HCT116 (cell line): ENCODE measurements around the gene APOL4. TPM values are rescaled to one million over a fixed set of nuclear protein-coding genes. Genes with fewer than 3 reads are reported as not detected.

Experiments used
- ATAC-seq: fragments of 200-7000 bp; cut with Tn5 transposase; 2 replicates; pipeline ENCODE4 v1.9.1; 2020; ENCODE audit warnings: mild to moderate bottlenecking, moderate library complexity
- BruUV-seq: library from RNA; stranded (reverse); fragments of 400-500 nt; replicated peaks from 2 replicates; lab custom pipeline; 2021; lab: Mats Ljungman, UMichigan
- CTCF ChIA-PET: fragments of 300-600 bp; sonication (Branson Sonifier 250); formaldehyde crosslinking; loops from one replicate; lab custom pipeline; 2021; ENCODE audit warnings: antibody characterized with exemption; lab: Charles Lee
- POLR2A ChIA-PET: fragments of 300-600, 350-600 bp; sonication (Branson Sonifier 250); formaldehyde crosslinking; loops from one replicate; lab custom pipeline; 2021; ENCODE audit warnings: antibody characterized with exemption; lab: Charles Lee
- RAD21 ChIA-PET, 2 experiments: fragments of 300-600 bp; sonication (Branson Sonifier 250); formaldehyde crosslinking; loops; one replicate each; lab custom pipeline; 2023; ENCODE audit warnings: low total read pairs in 2 of 2; ENCODE audit not compliant: uncharacterized antibody in 2 of 2, unreplicated experiment in 2 of 2, low non-redundant PET in 1 of 2; lab: Charles Lee
- DNase-seq: peaks from one replicate; pipeline ENCODE4 v3.0.0-alpha.2; 2010; ENCODE audit warnings: low read depth, low spot score
- H2AFZ ChIP-seq: fragments of 200-600 bp; shearing (Covaris generic), sonication (generic); 2 replicates; pipeline ENCODE4 v1.6.1; 2017; ENCODE audit warnings: low read depth, mixed run types, mixed read lengths, antibody characterized with exemption, low read length; ENCODE audit not compliant: poor library complexity, severe bottlenecking
- H3K27ac ChIP-seq: 2 replicates; pipeline ENCODE4 v1.5.1; 2012; ENCODE audit warnings: low read depth, low read length
- H3K27me3 ChIP-seq: fragments of 200-600 bp; sonication (generic); 2 replicates; pipeline ENCODE4 v1.6.1; 2016; ENCODE audit warnings: mixed run types, low read length, mixed read lengths; ENCODE audit not compliant: insufficient read depth
- H3K36me3 ChIP-seq, 2 experiments: fragments of 200-500 bp in 1 of 2; fragments of 200-600 bp in 1 of 2; sonication (Bioruptor generic) in 1 of 2; sonication (generic) in 1 of 2; 2 replicates each; pipeline versions ENCODE4 v1.5.1 to v1.6.1; 2014 to 2016; ENCODE audit warnings: low read length in 2 of 2, inconsistent platforms in 1 of 2, mixed read lengths in 1 of 2, mixed run types in 1 of 2; ENCODE audit not compliant: insufficient read depth in 2 of 2, control insufficient read depth in 1 of 2
- H3K4me1 ChIP-seq, 2 experiments: fragments of 200-600 bp in 1 of 2; sonication (generic) in 1 of 2; 2 replicates each; pipeline versions ENCODE4 v1.5.1 to v1.6.1; 2012 to 2017; ENCODE audit warnings: low read length in 2 of 2, inconsistent platforms in 1 of 2, mild to moderate bottlenecking in 1 of 2, mixed read lengths in 1 of 2, mixed run types in 1 of 2, moderate library complexity in 1 of 2; ENCODE audit not compliant: insufficient read depth in 2 of 2, control insufficient read depth in 1 of 2
- H3K4me2 ChIP-seq: fragments of 200-600 bp; sonication (generic); 2 replicates; pipeline ENCODE4 v1.6.1; 2017; ENCODE audit warnings: mixed run types, low read length, mixed read lengths
- H3K4me3 ChIP-seq, 2 experiments: fragments of 200-600 bp in 1 of 2; sonication (generic) in 1 of 2; replicated peaks in 1 of 2; 2 replicates each; pipeline ENCODE4 v1.5.1; 2011 to 2016; ENCODE audit warnings: low read length in 2 of 2, control low read depth in 1 of 2, low read depth in 1 of 2, mild to moderate bottlenecking in 1 of 2, mixed read lengths in 1 of 2, mixed run types in 1 of 2
- H3K79me2 ChIP-seq: fragments of 200-600 bp; sonication (generic); 2 replicates; pipeline ENCODE4 v1.6.1; 2017; ENCODE audit warnings: mild to moderate bottlenecking, mixed run types, low read length, moderate library complexity, mixed read lengths; ENCODE audit not compliant: insufficient read depth
- H3K9ac ChIP-seq: fragments of 200-600 bp; sonication (generic); 2 replicates; pipeline ENCODE4 v1.6.1; 2016; ENCODE audit warnings: low read length, mixed read lengths
- H3K9me2 ChIP-seq: fragments of 200-600 bp; sonication (generic), shearing (Covaris generic); 2 replicates; pipeline ENCODE4 v1.6.1; 2017; ENCODE audit warnings: mixed run types, mild to moderate bottlenecking, moderate library complexity; ENCODE audit not compliant: insufficient read depth
- H3K9me3 ChIP-seq, 2 experiments: fragments of 200-500 bp in 1 of 2; fragments of 200-600 bp in 1 of 2; sonication (Bioruptor generic) in 1 of 2; sonication (generic) in 1 of 2; 2 replicates each; pipeline ENCODE4 v1.6.1; 2014 to 2017; ENCODE audit warnings: low read length in 2 of 2, mixed read lengths in 2 of 2, inconsistent platforms in 1 of 2, low read depth in 1 of 2, mild to moderate bottlenecking in 1 of 2, mixed run types in 1 of 2, moderate library complexity in 1 of 2; ENCODE audit not compliant: control insufficient read depth in 1 of 2, insufficient read depth in 1 of 2
- H4K20me1 ChIP-seq: fragments of 200-600 bp; sonication (generic), shearing (Covaris generic); 2 replicates; pipeline ENCODE4 v1.6.1; 2017; ENCODE audit warnings: mixed run types, mild to moderate bottlenecking, moderate library complexity; ENCODE audit not compliant: insufficient read depth
- CEBPB ChIP-seq: IDR thresholded peaks from 2 replicates; pipeline ENCODE4 v1.6.1; 2012; ENCODE audit warnings: low read depth
- EGR1 ChIP-seq: IDR thresholded peaks from 2 replicates; pipeline ENCODE4 v1.6.1; 2012; ENCODE audit warnings: low read depth
- FOSL1 ChIP-seq: IDR thresholded peaks from 2 replicates; pipeline ENCODE4 v1.6.1; 2012; ENCODE audit warnings: low read depth
- POLR2A ChIP-seq: IDR thresholded peaks from 2 replicates; pipeline ENCODE4 v1.7.0; 2011; ENCODE audit warnings: borderline replicate concordance; ENCODE audit not compliant: insufficient read depth, insufficient read length; ENCODE audit errors: extremely low read depth
- POLR2AphosphoS5 ChIP-seq: IDR thresholded peaks from 2 replicates; pipeline ENCODE4 v1.6.1; 2011; ENCODE audit warnings: mild to moderate bottlenecking, low read depth, low read length, moderate library complexity
- RAD21 ChIP-seq: IDR thresholded peaks from 2 replicates; pipeline ENCODE4 v1.6.1; 2012; ENCODE audit warnings: low read depth, mild to moderate bottlenecking
- SIN3A ChIP-seq: IDR thresholded peaks from 2 replicates; pipeline ENCODE4 v1.6.1; 2012; ENCODE audit warnings: low read depth
- SRF ChIP-seq: IDR thresholded peaks from 2 replicates; pipeline ENCODE4 v1.6.1; 2012; ENCODE audit warnings: low read depth
- ZFX ChIP-seq: fragments of 450-650 bp; IDR thresholded peaks from 2 replicates; pipeline ENCODE4 v1.6.1; 2017
- ZNF274 ChIP-seq: fragments of 200-500 bp; sonication (Bioruptor generic); IDR thresholded peaks from 2 replicates; pipeline ENCODE4 v1.6.1; 2014; ENCODE audit warnings: mild to moderate bottlenecking, low read depth, low read length, inconsistent platforms
- intact Hi-C: fragments of 100-400 bp; cut with micrococcal nuclease; formaldehyde crosslinking; loops from 2 replicates; pipeline ENCODE4 v1.10.0; 2022
- total RNA-seq: library from RNA; stranded (reverse); gene quantifications from one replicate; pipeline ENCODE4 v1.2.1, GENCODE V29; 2021; ENCODE audit not compliant: unreplicated experiment
- TF ChIP-seq, protein P1 (sequence below): IDR thresholded peaks from 2 replicates; pipeline ENCODE4 v1.6.1; 2012
- TF ChIP-seq, protein P2 (sequence below): IDR thresholded peaks from 2 replicates; pipeline ENCODE4 v1.6.1; 2012; ENCODE audit warnings: low read depth
- TF ChIP-seq, protein P3 (sequence below): IDR thresholded peaks from 2 replicates; pipeline ENCODE4 v1.6.1; 2012

Gene APOL4
- total RNA-seq, 1 experiment from 2014 or later = not detected

DNA sequence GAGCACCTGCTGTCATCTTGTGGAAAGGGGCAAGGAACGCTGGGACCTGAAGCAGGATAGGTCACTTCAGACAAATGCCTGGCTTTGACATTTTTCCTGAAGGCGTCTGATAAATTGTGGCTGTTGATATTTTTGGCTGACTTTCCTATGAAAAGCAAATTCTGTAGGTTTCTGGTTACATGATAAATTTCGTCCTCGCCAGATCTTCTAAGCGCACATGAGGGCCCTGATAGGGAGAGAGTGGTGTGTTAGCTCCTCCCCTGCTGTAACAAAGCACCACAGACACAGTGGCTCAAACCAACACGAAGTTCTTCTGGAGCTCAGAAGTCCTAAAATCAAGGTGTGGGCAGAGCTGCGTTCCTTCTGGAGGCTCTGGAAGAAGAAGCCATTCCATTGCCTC lies 19.6 kb downstream of the APOL4 start:
- ATAC-seq (no peak), DNase-seq (no peak)
- no peaks in the 10 kb centered on the region for H3K9me3 ChIP-seq
- ChIA-PET POLR2A (no interaction called here), CTCF (interaction anchor here (0.7 to 3.3 kb wide), 3 partner anchors 30 to 105 kb away, joined by 3 to 13 read pairs (median 3); no protein-coding TSS in a partner anchor), RAD21 (no interaction called here)
- no peak overlapping the region for H2AFZ ChIP-seq
- no peaks in the 10 kb centered on the region for H4K20me1 ChIP-seq
- H3K9ac ChIP-seq = no peak overlapping the region
- intact Hi-C loops = no loop called here
- BruUV-seq = no TSS peak
- no peaks in the 10 kb centered on the region for H3K4me1 ChIP-seq
- no peaks in the 10 kb centered on the region for H3K79me2 ChIP-seq
- H3K4me3 ChIP-seq = no peak overlapping the region
- no peaks in the 10 kb centered on the region for H3K36me3 ChIP-seq
- no peak overlapping the region for H3K27ac ChIP-seq
- no peak for TF ChIP-seq POLR2AphosphoS5
- TF ChIP-seq, protein P1, sequence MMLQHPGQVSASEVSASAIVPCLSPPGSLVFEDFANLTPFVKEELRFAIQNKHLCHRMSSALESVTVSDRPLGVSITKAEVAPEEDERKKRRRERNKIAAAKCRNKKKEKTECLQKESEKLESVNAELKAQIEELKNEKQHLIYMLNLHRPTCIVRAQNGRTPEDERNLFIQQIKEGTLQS = no peak
- no peak for TF ChIP-seq ZNF274
- no peaks in the 10 kb centered on the region for H3K9me2 ChIP-seq
- H3K4me2 ChIP-seq = no peak overlapping the region
- H3K27me3 ChIP-seq = peaks cover 3% of the 10 kb centered on the region; the same call in 1 of the 2 replicates

DNA sequence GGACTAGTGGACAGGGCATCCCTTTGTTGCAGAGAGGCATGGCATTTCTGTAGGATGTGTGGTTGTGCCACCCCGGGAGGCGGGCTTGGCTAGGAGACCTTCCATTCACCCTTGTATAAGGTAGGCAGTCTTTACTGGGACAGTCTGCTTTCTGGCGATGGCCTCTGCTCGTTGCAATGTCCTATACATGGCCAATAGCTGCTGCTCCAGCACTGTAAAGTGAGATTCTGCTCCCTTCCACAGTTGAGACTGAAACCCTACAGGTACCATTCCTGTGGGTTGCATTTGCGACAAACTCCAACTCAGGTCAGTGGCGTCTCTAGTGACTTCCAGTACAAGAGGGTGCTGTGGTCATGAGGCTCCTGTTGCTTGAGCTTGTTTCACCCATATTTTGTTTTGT lies 20.7 kb downstream of the APOL4 start:
- ChIA-PET CTCF (interaction anchor here (0.9 to 3.3 kb wide), 3 partner anchors 23 to 36 kb away, joined by 3 to 13 read pairs (median 3); no protein-coding TSS in a partner anchor), POLR2A (no interaction called here), RAD21 (no interaction called here)
- intact Hi-C loops = loop anchor here (1.0 kb wide), 1 partner anchor 36 kb away; no protein-coding TSS in a partner anchor
- Histone ChIP-seq H3K27ac (no peak overlapping the region), H3K9me2 (no peaks in the 10 kb centered on the region), H4K20me1 (no peaks in the 10 kb centered on the region), H3K79me2 (no peaks in the 10 kb centered on the region), H3K27me3 (peaks cover 3% of the 10 kb centered on the region; the same call in 1 of the 2 replicates), H2AFZ (no peak overlapping the region), H3K9ac (no peak overlapping the region), H3K4me1 (no peaks in the 10 kb centered on the region), H3K4me3 (no peak overlapping the region), H3K9me3 (no peaks in the 10 kb centered on the region), H3K4me2 (no peak overlapping the region), H3K36me3 (no peaks in the 10 kb centered on the region)
- BruUV-seq = no TSS peak
- TF ChIP-seq POLR2A (no peak), POLR2AphosphoS5 (no peak), SIN3A (no peak), RAD21 (no peak), ZNF274 (no peak), ZFX (no peak), FOSL1 (no peak), EGR1 (no peak), CEBPB (no peak), SRF (no peak)
- TF ChIP-seq, protein P1 = no peak
- TF ChIP-seq, protein P2, sequence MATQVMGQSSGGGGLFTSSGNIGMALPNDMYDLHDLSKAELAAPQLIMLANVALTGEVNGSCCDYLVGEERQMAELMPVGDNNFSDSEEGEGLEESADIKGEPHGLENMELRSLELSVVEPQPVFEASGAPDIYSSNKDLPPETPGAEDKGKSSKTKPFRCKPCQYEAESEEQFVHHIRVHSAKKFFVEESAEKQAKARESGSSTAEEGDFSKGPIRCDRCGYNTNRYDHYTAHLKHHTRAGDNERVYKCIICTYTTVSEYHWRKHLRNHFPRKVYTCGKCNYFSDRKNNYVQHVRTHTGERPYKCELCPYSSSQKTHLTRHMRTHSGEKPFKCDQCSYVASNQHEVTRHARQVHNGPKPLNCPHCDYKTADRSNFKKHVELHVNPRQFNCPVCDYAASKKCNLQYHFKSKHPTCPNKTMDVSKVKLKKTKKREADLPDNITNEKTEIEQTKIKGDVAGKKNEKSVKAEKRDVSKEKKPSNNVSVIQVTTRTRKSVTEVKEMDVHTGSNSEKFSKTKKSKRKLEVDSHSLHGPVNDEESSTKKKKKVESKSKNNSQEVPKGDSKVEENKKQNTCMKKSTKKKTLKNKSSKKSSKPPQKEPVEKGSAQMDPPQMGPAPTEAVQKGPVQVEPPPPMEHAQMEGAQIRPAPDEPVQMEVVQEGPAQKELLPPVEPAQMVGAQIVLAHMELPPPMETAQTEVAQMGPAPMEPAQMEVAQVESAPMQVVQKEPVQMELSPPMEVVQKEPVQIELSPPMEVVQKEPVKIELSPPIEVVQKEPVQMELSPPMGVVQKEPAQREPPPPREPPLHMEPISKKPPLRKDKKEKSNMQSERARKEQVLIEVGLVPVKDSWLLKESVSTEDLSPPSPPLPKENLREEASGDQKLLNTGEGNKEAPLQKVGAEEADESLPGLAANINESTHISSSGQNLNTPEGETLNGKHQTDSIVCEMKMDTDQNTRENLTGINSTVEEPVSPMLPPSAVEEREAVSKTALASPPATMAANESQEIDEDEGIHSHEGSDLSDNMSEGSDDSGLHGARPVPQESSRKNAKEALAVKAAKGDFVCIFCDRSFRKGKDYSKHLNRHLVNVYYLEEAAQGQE = no peak
- TF ChIP-seq, protein P3, sequence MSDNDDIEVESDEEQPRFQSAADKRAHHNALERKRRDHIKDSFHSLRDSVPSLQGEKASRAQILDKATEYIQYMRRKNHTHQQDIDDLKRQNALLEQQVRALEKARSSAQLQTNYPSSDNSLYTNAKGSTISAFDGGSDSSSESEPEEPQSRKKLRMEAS = no peak
- DNase-seq (no peak), ATAC-seq (no peak)
